Fibroblast of mammary gland (primary cell): ENCODE measurements around the gene LAMP5.

Experiments
- DNase-seq: peaks from one replicate; pipeline ENCODE4 v3.0.0-alpha.2; 2010; ENCODE audit warnings: low read depth
- H3K4me3 ChIP-seq: 2 replicates; pipeline ENCODE4 v1.5.1; 2011; ENCODE audit warnings: low read depth, mild to moderate bottlenecking, low read length, moderate library complexity; ENCODE audit not compliant: control insufficient read depth
- CTCF ChIP-seq: conservative IDR thresholded peaks from 2 replicates; pipeline ENCODE4 v1.5.1; 2011; ENCODE audit warnings: low read depth, low read length, inconsistent platforms; ENCODE audit not compliant: control insufficient read depth, insufficient read depth

The LAMP5 gene

DNA sequence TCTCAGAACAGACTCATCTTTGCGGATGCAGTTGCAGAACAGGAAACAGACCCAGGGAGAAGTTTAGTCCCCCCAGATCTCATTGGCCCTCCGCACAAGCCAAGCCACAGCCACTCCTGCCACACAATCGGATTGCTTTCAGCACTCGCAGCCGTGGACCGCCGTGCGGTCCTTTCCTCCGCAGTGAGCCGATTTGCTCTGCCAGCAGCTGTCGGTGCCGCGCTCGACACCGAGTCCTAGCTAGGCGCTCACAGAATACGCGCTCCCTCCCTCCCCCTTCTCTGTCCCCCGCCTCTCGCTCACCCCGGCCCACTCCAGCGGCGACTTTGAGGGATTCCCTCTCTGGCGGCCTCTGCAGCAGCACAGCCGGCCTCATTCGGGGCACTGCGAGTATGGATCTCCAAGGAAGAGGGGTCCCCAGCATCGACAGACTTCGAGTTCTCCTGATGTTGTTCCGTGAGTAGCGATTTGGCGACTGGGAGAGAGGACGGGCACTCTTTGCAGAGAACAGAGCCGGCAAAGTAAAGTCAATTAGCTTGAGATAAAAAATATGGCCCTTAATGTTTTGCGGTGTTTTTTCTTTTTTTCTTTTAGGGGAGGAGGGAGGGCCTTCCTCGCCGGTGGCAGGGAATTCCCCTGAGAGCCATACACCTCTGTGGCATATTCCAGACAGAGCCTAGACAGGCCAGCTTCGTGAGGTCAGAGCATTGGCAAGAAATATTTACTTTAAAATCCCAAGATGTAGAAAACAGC, at the start of gene LAMP5:
Gene LAMP5, plus strand, starts transcription at position 130 of the 753 bp plus-strand sequence. Its CDS starts 263 bp downstream, at position 393.
- peak; percentile 19 for DNase-seq
- no peak for TF ChIP-seq CTCF
- H3K4me3 ChIP-seq: no peak within 1 kb of the TSS

- peak; percentile 53 for TF ChIP-seq CTCF
- H3K4me3 ChIP-seq: no peak overlapping the region
- no peak for DNase-seq
These were observed 46.4 kb upstream of the LAMP5 start for GRCh38 chr20:9467995-9468394.

DNA sequence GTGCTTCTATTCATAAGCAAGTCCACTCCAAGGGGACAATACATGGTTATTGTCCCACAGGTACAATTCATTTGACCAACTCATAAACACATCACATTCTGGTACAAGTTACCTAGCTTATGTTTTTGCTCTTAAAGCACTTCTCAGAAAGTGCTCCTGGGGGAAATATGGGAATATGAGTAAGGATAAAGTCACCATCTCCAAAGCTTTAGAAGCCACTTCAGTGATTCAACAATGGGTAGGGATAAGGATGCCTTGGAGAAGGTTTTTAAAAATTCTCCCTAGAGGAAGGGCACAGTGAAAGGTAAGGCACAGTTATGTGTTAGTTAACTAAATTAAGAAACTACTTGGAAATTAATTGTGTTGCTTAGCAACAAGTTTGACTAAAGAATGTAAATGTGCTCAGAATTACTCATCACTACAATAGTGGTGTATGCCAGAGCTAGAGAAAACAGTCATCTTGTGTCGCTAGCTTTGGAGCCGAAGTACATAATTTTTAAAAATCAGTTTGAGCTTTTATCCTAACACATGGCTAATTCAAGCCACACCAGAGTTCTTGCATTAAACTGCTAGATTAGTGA, 39.5 kb upstream of the LAMP5 start:
- H3K4me3 ChIP-seq: no peak overlapping the region
- no peak for TF ChIP-seq CTCF
- peak; percentile 50 for DNase-seq

GRCh38 chr20:9475456-9475855, 38.9 kb upstream of the LAMP5 start:
- no peak for DNase-seq
- no peak overlapping the region for H3K4me3 ChIP-seq
- no peak for TF ChIP-seq CTCF

DNA sequence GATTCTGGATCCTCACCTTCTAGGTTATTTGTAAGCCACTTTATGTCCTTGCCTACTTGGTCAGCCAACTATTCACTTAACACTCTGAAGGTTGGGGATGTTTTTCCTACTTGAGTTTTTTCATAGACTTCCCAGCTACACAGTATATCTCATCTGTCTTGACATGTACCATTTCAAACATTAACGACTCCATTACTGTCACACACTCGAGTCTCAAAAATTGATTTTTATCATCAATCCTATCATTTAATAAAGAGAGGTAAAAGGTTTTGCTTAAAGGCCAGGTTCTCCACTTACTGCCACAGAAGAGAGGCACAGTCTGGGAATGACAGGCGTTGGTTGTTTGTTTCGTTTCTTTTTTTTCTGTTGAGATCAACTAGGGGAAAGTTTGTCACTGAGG, 38.2 kb upstream of the LAMP5 start:
- TF ChIP-seq CTCF: no peak
- no peak overlapping the region for H3K4me3 ChIP-seq

GRCh38 chr20:9476637-9477036, 37.8 kb upstream of the LAMP5 start:
- no peak for TF ChIP-seq CTCF
- no peak for DNase-seq
- H3K4me3 ChIP-seq: no peak overlapping the region

More for the DNA sequence above, 38.2 kb upstream of the LAMP5 start:
- DNase-seq: no peak
